Parathyroid adenoma (tissue), 2 donors: ENCODE measurements around the gene FAM83E.

Experiments
- H2AFZ ChIP-seq: fragments of 300-600 bp; sonication (generic); one replicate; pipeline ENCODE4 v1.7.0; 2017; ENCODE audit warnings: antibody characterized with exemption, mild to moderate bottlenecking
- H3K27ac ChIP-seq: fragments of 300-600 bp; sonication (generic); one replicate; pipeline ENCODE4 v1.7.0; 2017
- H3K27me3 ChIP-seq: fragments of 300-600 bp; sonication (generic); one replicate; pipeline ENCODE4 v1.7.0; 2017; ENCODE audit warnings: low read length; ENCODE audit not compliant: control insufficient read depth, insufficient read depth
- H3K36me3 ChIP-seq: fragments of 300-600 bp; sonication (generic); one replicate; pipeline ENCODE4 v1.7.0; 2017; ENCODE audit warnings: low read length; ENCODE audit not compliant: control insufficient read depth, insufficient read depth
- H3K4me1 ChIP-seq: fragments of 300-600 bp; sonication (generic); one replicate; pipeline ENCODE4 v1.7.0; 2017; ENCODE audit warnings: control low read depth
- H3K4me2 ChIP-seq: fragments of 300-600 bp; sonication (generic); one replicate; pipeline ENCODE4 v1.7.0; 2017; ENCODE audit warnings: low read length
- H3K4me3 ChIP-seq: fragments of 300-600 bp; sonication (generic); one replicate; pipeline ENCODE4 v1.7.0; 2017; ENCODE audit warnings: low read depth, low read length
- H3K79me2 ChIP-seq: fragments of 300-600 bp; sonication (generic); one replicate; pipeline ENCODE4 v1.7.0; 2017; ENCODE audit warnings: control low read depth
- H3K9ac ChIP-seq: fragments of 300-600 bp; sonication (generic); one replicate; pipeline ENCODE4 v1.7.0; 2017; ENCODE audit warnings: mild to moderate bottlenecking
- H3K9me3 ChIP-seq: fragments of 300-600 bp; sonication (generic); one replicate; pipeline ENCODE4 v1.7.0; 2017; ENCODE audit warnings: low read length; ENCODE audit not compliant: control insufficient read depth
- CTCF ChIP-seq: fragments of 300-600 bp; sonication (generic); IDR thresholded peaks from one replicate; pipeline ENCODE4 v1.7.0; 2017; ENCODE audit warnings: antibody characterized with exemption, mild to moderate bottlenecking
- donor health status: primary hyperparathyroidism.

Gene FAM83E

GRCh38 chr19:48638831-48639381, 24.0 kb upstream of the FAM83E start:
- Histone ChIP-seq H3K36me3 (no peaks in the 10 kb centered on the region), H3K9ac (no peak overlapping the region), H3K27ac (peak overlapping the region; percentile 99), H3K4me1 (peaks cover 14% of the 10 kb centered on the region), H3K4me2 (peak overlapping the region; percentile 72), H3K4me3 (peak overlapping the region; percentile 81), H3K27me3 (no peaks in the 10 kb centered on the region), H3K79me2 (no peaks in the 10 kb centered on the region), H3K9me3 (no peaks in the 10 kb centered on the region), H2AFZ (peak overlapping the region; percentile 76)
- no peak for TF ChIP-seq CTCF

- Histone ChIP-seq H3K27me3 (no peaks in the 10 kb centered on the region), H3K4me2 (peak overlapping the region; percentile 72), H3K9me3 (no peaks in the 10 kb centered on the region), H3K4me1 (peaks cover 21% of the 10 kb centered on the region), H3K4me3 (peak overlapping the region; percentile 81), H2AFZ (peak overlapping the region; percentile 76), H3K9ac (peak overlapping the region; percentile 82), H3K79me2 (no peaks in the 10 kb centered on the region), H3K27ac (peak overlapping the region; percentile 99), H3K36me3 (no peaks in the 10 kb centered on the region)
- peak; percentile 29 for TF ChIP-seq CTCF
These were observed 23.3 kb upstream of the FAM83E start for GRCh38 chr19:48637948-48638830.

DNA sequence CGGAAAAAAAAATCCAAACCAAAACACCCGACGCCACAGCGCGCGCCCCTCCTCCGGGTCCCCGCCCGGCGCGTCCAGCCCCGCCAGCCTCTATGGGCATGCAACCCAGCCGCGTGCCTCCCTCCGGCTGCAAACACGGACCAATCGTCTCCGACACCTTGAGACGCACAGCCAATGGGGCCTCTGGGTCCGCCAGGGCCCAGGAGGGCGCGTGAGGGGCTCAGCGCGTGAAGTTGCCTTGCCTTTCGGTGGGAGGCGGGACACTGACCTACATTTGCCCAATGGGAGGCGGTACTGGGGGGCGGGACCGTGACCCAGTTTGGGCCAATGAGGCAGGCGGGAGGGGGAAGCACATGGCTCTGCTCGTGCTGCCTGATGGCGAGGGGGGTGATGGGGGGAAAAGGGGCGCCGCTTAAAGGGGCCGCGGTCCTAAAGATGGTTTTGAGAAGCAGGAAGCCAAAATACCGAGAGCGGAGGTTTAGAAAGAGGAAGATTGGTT, 22.6 kb upstream of the FAM83E start:
- Histone ChIP-seq H3K79me2 (no peaks in the 10 kb centered on the region), H3K4me2 (peak overlapping the region; percentile 72), H3K9ac (peak overlapping the region; percentile 82), H3K9me3 (no peaks in the 10 kb centered on the region), H3K4me3 (peak overlapping the region; percentile 81), H3K27me3 (no peaks in the 10 kb centered on the region), H3K4me1 (peaks cover 28% of the 10 kb centered on the region), H3K36me3 (no peaks in the 10 kb centered on the region), H3K27ac (peak overlapping the region; percentile 99), H2AFZ (peak overlapping the region; percentile 76)
- no peak for TF ChIP-seq CTCF

GRCh38 chr19:48636859-48637448, 22.1 kb upstream of the FAM83E start, which contains the start of gene DBP:
TSS of gene DBP (minus strand) at chr19:48637379. CDS start at chr19:48636994, 385 bp downstream.
- no peaks in the 10 kb centered on the region for H3K36me3 ChIP-seq
- no peaks in the 10 kb centered on the region for H3K79me2 ChIP-seq
- no peaks in the 10 kb centered on the region for H3K9me3 ChIP-seq
- H3K4me1 ChIP-seq: peaks cover 33% of the 10 kb centered on the region
- no peaks in the 10 kb centered on the region for H3K27me3 ChIP-seq
- H3K27ac ChIP-seq: peak within 1 kb of the TSS; percentile 99
- H3K9ac ChIP-seq: peak within 1 kb of the TSS; percentile 99
- peak within 1 kb of the TSS; percentile 72 for H3K4me2 ChIP-seq
- H2AFZ ChIP-seq: peak within 1 kb of the TSS; percentile 76
- H3K4me3 ChIP-seq: peak within 1 kb of the TSS; percentile 81
- peak; percentile 24 for TF ChIP-seq CTCF
